ENCODE data around the gene PTPRG.

PTPRG gene

DNA sequence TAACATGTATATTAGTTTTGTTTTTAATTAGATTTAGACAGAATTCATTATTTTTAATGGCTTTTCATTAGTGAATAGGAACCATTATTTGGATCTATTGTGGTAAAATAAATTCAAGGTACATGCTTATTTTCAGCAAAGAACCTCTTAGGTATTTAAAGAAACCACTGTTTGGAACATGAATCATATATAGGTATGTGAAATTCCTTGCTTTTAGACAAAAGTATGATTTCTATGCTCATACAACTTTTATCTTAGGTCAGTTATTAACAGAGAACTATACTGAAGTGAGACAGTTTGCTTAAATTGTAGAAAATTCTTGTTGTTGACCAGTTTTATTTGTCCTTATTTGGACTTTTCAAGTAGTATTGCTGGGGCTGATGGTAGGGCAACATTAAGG, 422.1 kb downstream of the PTPRG start:
- no peak for DNase-seq

DNA sequence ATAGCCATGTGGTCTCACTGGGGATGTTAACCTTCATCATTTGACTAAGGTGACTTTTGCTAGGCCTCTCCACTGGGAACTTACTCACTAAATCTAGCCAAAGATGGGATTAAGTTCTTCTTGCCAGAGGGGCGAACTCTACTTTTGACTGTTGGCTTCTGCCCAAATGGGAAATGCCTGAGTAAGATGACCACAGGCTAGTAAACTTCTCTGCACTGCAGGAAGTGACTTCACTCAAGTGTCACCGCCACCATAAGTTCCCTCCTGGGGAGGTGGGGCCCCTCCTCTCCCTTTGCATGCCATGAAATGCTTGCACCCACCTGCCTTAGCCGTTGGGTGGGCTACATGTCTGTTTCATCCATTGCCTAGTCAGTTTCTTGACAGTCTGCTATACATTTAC, 423.6 kb downstream of the PTPRG start:
- no peak for DNase-seq

DNA sequence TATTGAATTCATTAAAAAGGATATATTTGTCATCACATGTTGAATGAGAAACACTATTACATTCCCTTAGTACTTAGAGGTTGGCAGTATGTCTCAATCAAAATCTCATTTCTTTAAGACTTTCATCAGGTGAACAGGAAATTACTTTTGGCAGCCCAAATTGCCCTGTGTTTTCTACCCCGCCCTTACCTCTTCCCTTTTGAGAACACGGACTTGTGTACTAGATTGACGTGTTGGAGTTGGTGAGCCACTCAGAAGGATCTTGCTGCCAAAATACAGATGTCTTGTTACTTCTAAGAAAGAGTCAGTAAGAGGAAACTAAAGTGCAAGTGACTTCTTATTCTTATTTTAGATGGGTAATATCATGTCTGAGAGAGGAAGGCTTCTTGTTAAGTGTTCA, 425.1 kb downstream of the PTPRG start:
- no peak for DNase-seq

DNA sequence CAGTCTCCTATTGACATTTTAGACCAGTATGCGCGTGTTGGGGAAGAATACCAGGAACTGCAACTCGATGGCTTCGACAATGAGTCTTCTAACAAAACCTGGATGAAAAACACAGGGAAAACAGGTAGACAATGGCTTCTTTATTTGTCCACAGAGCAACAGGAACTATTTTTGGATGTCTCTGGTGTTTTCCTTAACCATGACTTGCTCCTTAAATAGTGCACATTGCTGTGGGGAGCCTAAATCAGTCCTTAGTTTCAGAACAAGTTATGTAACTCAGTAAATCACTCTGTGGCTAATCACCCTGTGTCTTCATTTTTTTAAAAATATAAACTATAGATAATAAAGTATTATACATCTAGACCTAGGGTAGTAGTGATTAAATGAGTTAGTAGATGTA, 428.3 kb downstream of the PTPRG start:
- DNase-seq = no peak

DNA sequence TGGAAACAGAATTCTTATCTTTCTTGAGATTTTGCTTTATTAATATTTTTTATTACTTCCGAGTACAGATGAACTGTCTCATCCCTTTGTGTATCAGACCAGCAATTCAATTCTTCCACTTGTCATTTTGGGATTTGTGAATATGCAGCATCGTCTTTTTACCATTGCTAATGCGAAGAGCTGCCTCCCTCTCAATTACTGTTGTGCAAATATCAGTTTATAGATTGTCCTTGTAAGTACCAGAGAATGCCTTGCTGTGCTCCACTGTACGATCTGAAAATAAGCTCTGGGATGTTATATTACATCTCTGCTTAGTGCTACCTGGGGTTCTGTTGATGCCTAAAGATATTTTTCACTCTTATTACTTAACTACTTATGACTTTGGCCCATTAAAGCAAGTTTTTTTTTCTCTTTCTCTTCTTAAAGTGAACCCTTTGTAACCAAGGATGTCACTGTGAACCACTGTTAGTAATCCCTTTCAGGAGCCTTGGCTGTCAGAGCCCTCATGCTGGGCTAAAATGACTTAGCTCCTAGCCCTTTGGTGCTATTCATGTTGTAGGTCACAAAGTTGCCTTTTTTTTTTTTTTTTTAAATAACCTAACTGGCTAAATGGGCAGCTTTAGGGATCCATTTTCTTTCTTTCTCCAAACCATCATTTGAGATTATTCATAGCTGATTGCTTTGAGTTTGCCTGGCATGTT, 429.1 kb downstream of the PTPRG start:
- DNase-seq = no peak

DNA sequence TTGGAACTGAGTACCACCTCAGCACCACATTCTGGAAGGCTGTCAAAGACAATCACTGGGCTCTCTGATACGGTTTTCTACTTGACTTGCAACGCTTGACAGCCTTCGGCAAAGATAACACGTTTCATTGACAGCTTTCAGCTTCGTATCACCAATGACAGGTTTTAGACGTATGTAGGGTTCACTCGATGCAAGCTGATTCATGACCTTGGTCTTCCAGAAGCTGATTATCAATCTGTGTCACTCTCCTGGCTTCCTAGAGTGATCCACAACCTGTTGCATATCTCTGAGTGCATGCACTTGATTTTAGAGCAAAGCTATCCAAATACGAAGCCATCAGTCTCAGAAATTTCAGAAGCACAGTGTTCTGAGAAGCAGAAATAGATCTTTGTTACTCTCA, 430.3 kb downstream of the PTPRG start:
- DNase-seq = no peak

DNA sequence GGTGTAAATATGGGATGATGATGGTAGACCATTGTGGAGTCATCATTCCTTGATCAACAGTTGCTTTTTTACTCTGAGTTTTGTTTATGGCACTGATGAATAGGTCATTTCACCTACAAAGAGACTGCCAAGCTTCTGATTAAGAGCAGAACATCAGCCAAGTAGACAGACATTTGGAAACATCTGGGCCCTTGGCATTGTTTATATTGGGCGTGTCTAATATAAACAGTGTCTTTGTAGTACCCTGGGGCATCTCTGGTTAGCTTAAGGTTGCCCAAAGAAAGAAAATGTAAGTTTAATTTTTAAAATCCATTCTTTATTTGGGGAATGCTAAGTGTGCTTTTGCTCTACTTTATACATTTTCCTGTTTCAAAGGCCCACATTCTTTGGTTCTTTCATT, 435.0 kb downstream of the PTPRG start:
- no peak for DNase-seq

DNA sequence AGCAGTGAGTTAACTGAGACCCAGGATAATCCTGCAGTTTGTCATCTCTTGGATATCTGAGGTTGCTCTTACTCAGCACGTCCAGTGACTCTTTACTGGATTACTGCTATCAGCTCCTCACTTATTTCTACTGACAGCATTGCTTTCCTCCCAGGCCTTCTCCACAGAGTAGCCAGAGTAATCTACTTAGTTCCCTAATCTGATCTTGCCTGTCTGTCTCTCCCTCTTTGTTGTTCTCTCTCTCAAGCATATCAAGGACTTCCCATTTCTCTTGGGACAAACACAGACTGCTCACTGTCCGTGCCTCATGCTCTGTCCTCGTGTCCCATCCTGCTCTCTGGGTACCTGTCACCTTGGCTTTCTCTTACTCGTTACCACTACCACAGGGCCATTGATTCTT, 435.7 kb downstream of the PTPRG start:
- no peak for DNase-seq

DNA sequence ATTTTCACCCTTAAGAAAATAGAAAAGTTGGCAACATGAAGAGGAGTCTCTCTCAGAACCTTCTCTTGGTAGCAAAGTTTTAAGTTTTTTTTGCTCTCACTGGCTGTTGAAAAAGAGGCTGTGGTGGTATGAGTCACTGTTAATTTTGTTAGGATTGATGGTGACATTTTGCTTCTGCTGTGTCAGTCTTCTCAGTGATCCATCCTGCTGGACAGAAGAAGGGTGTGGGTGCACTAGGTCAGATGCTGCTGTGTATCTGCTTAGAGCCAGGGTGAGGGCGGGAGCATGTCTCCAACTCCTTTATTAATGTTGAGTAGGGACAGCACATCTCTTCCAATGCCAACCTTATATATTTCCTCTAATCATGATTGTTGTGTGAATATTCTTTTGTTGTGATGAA, 442.5 kb downstream of the PTPRG start:
- no peak for DNase-seq

DNA sequence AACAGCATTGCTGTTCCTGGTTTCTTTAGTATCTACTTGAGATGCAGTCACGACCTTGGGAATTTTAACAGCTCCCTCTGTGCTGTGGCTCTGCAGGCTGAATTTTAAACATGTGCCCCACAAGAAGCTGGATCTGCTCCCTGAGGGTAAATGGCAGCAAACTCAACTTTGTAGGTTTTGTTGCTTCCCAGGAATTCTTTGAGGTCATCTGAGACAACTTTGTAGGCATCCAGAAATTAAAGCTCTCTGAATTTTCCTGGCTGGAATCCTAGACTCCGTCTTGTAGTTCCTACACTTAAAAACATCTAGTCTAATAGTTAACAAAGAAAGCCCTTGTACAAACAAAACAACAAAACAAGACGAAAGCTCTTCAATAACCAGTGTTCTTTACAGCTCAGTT, 445.7 kb downstream of the PTPRG start:
- DNase-seq = no peak

DNA sequence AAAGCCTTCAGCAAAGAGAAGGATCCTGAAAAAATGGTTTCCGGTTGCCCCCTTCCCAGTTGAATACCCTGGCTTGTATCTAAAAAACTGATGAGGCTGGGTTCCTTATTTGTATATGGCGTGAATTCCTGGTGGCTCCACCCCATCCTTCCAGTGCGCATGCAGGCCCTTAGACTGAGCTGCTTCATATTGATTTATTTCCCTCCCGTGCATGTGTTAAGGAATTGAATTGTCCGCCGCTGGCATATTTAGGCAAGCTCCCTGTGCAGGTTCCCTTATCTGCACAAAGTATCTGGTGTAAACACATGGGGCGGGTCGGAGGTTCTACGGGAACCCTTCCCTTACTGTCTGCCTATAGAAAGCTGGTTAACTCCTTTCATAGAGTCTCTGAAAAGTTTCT, 449.6 kb downstream of the PTPRG start:
- DNase-seq = no peak

DNA sequence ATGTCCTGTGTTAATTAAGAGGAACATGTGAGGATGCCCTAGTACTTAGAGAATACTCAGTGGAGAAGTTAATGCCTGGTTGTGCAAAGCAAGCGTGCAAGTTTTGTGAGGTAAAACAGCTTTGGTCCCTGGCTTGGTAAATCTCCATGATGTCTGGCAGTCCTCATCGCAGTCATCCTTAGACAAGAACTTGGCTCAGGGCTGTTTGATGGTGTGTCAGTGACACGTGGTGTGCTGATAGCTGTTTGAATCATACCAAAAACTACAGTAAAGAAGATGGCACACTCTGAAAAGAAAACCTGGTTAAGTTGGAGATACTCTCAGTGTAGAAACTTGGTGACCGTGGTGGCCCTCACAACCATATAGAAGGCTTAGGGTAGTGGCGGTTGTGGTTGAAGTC, 450.3 kb downstream of the PTPRG start:
- DNase-seq = no peak

DNA sequence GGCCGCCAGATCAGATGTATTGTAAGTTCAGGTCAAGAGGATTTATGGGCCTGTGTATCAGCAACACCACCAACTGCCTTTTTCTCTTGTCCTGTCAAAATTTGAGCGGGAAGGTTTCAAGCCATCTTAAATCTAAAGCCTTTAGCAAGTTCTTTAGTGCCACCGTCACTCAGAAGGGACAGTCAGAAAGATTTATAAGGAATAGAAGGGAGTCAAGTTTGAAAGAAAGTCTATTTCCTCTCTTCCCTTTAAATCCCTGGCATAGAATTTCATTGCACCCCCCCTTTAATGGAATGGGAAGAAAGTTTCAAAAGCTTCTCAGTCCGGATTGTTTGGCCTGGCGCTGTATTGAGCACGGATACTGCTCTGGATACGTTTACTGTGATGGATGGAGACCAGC, 452.6 kb downstream of the PTPRG start:
- no peak for DNase-seq

DNA sequence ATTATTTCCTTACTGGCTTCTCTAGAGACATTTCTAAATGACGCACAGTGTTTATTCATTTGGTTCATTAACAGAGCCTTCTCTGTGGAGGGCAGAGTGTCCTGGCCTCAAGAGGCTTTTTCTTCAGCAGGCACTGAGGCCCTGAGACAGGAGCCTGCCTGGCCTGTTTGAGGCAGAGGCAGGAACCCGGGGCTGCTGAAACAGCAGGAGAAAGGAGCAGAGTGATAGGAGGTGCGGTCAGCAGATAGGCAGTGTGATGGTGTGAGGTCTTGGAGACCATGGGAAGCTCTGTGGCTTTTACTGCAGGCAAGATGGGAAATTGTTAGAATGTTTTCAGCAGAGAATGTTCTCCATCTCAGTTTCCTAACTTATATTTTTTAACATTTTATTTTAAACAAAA, 453.7 kb downstream of the PTPRG start:
- DNase-seq = no peak

DNA sequence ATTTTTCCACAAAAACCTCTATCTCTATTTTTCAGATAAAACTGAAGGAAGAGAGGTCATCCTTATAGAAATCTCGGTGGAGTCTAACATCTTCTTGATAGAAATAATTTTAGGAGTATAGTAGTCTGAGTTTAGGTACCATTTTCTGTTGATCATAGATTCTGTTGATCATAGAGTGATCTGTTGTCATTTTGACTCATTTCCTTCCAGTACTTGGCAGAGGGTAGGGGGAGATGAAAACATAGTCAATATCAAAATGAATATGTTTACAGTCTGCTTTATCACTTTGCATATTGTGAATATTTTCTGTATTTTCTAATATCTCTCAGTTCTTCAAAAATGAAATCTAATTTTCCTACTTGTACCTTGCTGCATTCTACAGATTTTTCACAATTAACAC, 458.5 kb downstream of the PTPRG start:
- no peak for DNase-seq

DNA sequence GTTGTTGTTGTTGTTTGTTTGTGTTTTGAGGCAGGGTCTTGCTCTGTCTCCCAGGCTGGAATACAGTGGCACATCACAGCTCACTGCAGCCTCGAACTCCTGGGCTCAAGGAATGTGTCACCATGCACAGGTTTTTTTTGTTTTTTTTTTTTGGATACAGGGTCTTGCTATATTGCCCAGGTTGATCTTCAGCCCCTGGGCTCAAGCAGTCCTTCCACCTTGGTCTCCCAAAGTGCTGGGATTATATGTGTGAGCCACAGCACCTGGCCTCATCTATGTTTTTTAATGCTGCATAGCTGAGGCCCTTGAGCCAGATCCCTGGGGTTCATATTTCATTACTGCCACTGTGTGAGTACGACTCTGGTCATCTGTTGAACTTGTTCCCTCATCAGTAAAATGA, 459.3 kb downstream of the PTPRG start:
- DNase-seq = no peak

DNA sequence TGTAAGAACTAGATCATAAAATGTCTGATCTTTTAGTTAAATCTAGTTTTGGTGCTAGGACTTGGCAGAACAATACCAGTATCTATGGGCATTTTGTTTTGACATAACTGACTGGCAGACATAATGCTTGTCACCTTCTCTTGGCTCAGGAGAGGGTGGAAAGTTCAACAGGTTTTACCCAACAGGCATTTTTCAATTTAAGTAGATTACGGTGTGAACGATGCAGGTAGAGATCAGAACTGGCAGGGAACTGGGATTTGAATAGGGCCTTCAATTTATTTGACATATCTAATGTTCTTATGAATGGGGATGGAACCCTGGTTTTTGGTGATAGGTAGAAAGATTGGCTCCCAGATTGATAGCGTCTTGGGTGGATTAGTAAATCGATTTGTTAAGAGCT, 460.9 kb downstream of the PTPRG start:
- no peak for DNase-seq

DNA sequence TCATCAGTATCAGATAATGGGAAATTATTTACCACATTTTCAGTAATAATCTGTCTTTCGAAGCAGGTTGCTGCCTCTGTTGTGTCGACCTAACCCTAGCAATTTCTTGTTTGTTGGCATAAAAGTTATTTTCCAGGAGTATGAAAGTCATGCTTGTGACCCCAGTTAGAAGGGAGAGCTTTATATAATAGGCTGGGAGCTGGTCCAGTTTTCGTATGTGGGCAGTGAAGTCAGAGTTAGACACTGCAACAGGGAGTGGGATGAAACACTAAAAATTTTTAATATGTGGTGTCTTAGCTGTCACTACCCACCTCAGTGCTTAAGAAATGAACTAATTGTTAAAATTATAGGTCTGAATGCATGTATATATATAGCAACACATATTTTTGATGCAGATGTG, 463.5 kb downstream of the PTPRG start:
- DNase-seq = no peak

DNA sequence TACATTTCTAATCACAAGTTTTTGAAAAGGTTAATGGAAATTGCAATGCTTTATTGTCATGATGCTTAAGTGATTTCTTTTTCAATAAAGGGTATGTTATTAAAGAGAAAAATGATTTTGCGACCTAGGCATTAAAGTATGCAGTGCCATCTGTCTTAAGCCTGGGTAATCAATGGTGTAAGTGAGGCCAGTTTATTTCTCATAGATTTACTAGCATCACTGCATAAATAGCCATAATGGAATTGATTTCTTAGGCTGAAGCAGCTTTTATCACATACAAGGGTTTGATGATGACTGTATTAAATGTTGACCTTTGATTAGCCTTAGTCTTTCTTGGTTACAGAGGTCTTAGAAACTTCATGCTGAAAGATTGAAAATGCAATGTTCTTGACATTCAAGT, 464.5 kb downstream of the PTPRG start:
- no peak for DNase-seq

DNA sequence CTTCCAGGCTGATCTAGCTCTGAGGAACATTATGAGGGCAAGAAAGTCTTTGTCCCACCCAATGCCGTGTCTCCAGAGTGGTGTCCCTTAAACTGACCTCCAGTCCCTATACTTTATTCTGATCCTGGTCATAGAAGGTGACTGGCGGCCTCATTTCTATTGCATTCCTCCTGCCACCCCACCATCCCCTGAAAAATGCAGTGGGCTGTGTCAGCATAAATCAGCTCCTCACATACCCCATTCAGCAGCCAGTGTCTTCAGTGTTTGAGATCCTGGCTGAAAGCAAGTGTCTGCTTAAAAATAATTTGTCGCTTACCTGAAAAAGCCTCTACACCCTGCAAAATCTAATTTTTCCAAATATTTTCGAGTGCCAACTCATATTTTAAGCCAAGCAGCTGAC, 465.9 kb downstream of the PTPRG start:
- DNase-seq = no peak

DNA sequence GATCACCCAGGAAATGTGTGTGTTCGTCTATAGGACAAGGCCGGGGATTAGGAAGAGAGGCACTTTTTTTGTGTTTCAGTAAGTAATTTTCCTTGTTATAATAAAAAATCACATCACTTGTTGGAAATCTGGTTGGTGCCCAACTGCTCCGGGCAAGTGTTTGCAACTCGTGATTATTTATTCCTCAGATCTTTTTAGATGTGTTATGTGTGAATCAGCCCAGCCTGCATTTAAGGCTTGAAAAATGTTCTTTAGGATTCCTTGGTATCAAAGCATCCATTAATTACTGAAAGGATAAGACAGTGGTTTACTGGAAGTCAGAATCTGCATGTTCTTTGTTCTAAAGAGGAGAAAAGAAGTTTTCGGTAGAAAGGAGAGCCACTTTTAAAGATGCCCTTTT, 466.4 kb downstream of the PTPRG start:
- no peak for DNase-seq

DNA sequence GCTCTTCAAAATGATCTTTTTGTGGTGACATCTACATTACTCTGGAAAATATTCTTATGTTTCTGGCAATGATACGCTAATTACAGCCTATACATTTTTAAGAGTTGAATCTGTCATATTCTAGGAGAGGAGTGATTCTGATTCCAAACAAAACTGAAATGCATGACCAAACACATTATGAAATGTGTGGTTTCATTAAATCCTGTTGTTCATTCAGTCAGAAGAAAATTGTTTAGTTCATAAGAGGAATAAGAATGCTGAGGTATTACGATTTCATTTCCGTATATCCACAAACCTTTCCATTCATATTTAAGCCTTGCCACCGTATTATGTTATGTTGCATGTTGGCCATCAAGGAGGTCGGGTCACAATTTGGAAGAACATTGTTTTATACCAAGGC, 466.9 kb downstream of the PTPRG start:
- no peak for DNase-seq

DNA sequence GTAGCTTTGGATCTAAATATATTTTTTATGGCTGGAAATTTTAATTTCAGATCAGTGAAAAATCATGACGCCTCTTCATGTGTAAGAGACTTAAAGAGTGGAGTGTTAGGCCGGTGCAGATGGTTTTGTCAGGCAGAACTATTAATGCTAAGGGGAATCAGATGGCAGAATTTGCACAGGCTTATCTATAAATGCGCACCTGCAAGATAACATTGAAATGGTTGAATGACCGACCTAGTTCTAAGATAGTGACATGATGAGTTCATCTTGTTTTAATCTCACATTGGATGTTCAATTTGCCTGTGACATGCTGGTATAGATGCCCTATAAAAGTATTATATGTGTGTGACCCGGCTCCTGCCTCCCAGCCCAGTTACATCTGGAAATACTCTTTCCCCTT, 471.4 kb downstream of the PTPRG start:
- DNase-seq = no peak

DNA sequence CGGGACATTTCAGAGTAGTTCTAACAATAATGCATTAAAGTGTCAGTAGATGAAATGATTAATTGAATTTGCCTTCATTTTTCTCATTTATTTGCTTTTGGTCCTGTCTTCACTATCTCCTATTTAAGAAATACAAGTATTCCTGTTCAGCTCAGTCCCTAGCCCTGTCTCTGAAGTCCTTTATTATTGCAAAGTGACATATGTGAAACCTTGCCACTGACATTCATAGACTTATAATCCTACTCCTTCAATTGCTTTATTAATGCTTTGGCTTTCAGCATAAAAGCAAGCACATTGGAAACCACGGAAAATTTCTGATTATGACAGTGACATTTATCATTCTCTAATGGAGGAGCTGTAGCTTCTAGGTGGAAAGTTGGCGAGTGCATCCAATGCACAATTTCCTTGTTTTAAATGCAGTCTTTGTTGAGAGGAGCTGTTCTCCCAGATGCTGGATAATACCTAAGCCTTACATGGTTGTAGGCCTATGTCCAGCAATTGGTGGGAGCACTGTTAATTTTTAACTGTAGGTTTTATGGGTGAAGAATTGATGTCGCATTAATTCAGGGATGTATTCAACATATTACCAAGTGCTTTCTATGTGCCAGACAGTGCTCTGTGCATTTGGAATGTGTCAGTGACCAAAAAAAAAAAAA, 474.2 kb downstream of the PTPRG start:
- DNase-seq = no peak

DNA sequence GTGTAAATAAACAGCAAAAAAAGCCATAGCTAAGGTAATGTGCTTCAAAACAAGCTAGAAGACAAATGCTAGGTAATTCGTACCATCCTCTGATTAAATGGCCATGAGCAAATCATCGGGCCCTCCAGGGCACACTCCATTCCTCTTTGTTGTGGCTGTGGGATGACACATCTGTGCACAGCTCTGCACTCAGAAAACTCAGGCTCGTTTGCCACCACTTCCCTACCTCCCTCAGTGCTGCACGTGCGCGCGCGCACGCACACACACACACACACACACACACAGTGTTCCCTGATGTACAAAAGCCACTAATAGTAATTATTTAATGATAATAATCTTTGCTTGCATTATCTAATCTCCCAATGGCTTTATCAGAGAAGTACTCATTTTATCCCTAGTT, 475.4 kb downstream of the PTPRG start:
- no peak for DNase-seq
